Gastrocnemius medialis (tissue), 4 donors: ENCODE data around the gene GALNTL6.

Experiments
- POLR2A ChIP-seq, 2 donors: fragments of 450-650 bp; IDR thresholded peaks; one replicate each; pipeline ENCODE4 v1.6.1; 2017; ENCODE audit warnings: antibody characterized with exemption in 2 of 2, mild to moderate bottlenecking in 2 of 2, moderate library complexity in 2 of 2
- TF ChIP-seq, protein P1 (sequence below), 5 experiments: fragments of 450-650 bp in 3 of 5; fragments of 200-600 bp in 2 of 5; sonication (generic) in 2 of 5; IDR thresholded peaks in 4 of 5; conservative IDR thresholded peaks in 1 of 5; 1 replicate in 4 of 5; 2 replicates in 1 of 5; pipeline ENCODE4 v1.5.1; 2016 to 2019; ENCODE audit warnings: antibody characterized with exemption in 5 of 5, mild to moderate bottlenecking in 3 of 5, moderate library complexity in 3 of 5

DNA sequence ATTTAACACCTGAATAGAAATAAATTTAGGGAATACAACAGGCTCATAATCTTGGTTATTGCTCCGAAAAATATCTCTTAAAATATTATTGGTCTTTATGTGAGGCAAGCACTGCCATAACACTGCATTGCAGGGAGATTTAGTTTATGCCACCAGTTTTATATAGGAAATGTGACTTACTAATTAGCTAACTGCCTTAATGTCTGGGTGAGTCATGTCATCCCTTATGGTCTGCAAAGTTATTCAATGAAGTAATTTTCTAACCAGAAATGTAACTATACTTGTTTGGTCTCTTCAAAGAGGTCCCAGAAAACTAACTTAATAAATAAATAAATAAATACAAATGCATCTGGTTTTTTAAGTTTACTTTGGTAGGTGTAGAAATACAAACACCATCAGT is 597.2 kb downstream of the GALNTL6 start:
- TF ChIP-seq, protein P1, sequence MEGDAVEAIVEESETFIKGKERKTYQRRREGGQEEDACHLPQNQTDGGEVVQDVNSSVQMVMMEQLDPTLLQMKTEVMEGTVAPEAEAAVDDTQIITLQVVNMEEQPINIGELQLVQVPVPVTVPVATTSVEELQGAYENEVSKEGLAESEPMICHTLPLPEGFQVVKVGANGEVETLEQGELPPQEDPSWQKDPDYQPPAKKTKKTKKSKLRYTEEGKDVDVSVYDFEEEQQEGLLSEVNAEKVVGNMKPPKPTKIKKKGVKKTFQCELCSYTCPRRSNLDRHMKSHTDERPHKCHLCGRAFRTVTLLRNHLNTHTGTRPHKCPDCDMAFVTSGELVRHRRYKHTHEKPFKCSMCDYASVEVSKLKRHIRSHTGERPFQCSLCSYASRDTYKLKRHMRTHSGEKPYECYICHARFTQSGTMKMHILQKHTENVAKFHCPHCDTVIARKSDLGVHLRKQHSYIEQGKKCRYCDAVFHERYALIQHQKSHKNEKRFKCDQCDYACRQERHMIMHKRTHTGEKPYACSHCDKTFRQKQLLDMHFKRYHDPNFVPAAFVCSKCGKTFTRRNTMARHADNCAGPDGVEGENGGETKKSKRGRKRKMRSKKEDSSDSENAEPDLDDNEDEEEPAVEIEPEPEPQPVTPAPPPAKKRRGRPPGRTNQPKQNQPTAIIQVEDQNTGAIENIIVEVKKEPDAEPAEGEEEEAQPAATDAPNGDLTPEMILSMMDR (IDR thresholded peaks at IDR 0.05 in 4 of 5, conservative IDR thresholded peaks at IDR 0.05 in 1 of 5): no peak
- no peak for TF ChIP-seq POLR2A (IDR thresholded peaks at IDR 0.05)
